ENCODE data around the gene SLC2A13.

DNA sequence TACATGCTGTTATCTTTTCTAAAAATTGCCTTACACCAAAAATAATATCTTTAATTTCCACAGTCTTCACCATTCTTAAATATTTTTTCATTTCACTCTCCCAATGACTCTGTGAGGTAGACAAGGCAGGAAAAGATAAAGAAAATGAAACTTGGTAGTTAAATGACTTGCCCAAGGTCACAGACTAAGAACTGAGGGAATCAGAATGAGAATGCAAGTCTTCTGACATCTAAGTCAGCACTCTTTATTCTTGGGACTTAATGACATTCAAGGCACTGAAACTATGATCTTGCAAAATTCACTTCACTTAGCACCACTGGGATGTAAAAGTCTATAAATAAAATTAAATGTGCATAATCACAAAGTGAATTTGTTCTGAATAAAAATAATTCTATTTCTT is 104.5 kb downstream of the SLC2A13 start:
- TF ChIP-seq, protein P1, sequence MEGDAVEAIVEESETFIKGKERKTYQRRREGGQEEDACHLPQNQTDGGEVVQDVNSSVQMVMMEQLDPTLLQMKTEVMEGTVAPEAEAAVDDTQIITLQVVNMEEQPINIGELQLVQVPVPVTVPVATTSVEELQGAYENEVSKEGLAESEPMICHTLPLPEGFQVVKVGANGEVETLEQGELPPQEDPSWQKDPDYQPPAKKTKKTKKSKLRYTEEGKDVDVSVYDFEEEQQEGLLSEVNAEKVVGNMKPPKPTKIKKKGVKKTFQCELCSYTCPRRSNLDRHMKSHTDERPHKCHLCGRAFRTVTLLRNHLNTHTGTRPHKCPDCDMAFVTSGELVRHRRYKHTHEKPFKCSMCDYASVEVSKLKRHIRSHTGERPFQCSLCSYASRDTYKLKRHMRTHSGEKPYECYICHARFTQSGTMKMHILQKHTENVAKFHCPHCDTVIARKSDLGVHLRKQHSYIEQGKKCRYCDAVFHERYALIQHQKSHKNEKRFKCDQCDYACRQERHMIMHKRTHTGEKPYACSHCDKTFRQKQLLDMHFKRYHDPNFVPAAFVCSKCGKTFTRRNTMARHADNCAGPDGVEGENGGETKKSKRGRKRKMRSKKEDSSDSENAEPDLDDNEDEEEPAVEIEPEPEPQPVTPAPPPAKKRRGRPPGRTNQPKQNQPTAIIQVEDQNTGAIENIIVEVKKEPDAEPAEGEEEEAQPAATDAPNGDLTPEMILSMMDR (optimal IDR thresholded peaks at IDR 0.05 in 1 of 3, IDR thresholded peaks at IDR 0.05 in 1 of 3, conservative IDR thresholded peaks at IDR 0.05 in 1 of 3; ENCODE audit: extremely low read depth in 1 of 3, insufficient read depth in 2 of 3, low read length in 3 of 3), result no peak
- no peak for TF ChIP-seq EZH2 (IDR thresholded peaks at IDR 0.05; ENCODE audit: low read length)

All from keratinocyte (primary cell).